Nephron (organoid): ENCODE data around the gene PNCK.

ENCODE experiments used
- H3K27ac Mint-ChIP-seq, 3 experiments: 2 replicates each; pipeline ENCODE4 v1.8.0; 2020; ENCODE audit warnings: mixed read lengths in 3 of 3, mild to moderate bottlenecking in 2 of 3, moderate library complexity in 1 of 3
- H3K27me3 Mint-ChIP-seq: 2 replicates; pipeline ENCODE4 v1.8.0; 2021; ENCODE audit warnings: low read depth, mild to moderate bottlenecking, moderate library complexity, mixed read lengths
- H3K36me3 Mint-ChIP-seq: 2 replicates; pipeline ENCODE4 v1.8.0; 2020; ENCODE audit warnings: low read depth, mixed read lengths
- H3K4me1 Mint-ChIP-seq: 2 replicates; pipeline ENCODE4 v1.8.0; 2020; ENCODE audit warnings: mixed read lengths
- H3K4me3 Mint-ChIP-seq, 3 experiments: 2 replicates each; pipeline ENCODE4 v1.8.0; 2020; ENCODE audit warnings: mild to moderate bottlenecking in 3 of 3, mixed read lengths in 3 of 3, moderate library complexity in 2 of 3
- H3K9me3 Mint-ChIP-seq: 2 replicates; pipeline ENCODE4 v1.8.0; 2020; ENCODE audit warnings: mixed read lengths
- CTCF ChIP-seq, 3 experiments: fragments of 200-600 bp; sonication (generic); IDR thresholded peaks; one replicate each; pipeline ENCODE4 v1.5.0; 2021; ENCODE audit warnings: antibody characterized with exemption in 3 of 3; ENCODE audit not compliant: unreplicated experiment in 3 of 3

Gene PNCK

DNA sequence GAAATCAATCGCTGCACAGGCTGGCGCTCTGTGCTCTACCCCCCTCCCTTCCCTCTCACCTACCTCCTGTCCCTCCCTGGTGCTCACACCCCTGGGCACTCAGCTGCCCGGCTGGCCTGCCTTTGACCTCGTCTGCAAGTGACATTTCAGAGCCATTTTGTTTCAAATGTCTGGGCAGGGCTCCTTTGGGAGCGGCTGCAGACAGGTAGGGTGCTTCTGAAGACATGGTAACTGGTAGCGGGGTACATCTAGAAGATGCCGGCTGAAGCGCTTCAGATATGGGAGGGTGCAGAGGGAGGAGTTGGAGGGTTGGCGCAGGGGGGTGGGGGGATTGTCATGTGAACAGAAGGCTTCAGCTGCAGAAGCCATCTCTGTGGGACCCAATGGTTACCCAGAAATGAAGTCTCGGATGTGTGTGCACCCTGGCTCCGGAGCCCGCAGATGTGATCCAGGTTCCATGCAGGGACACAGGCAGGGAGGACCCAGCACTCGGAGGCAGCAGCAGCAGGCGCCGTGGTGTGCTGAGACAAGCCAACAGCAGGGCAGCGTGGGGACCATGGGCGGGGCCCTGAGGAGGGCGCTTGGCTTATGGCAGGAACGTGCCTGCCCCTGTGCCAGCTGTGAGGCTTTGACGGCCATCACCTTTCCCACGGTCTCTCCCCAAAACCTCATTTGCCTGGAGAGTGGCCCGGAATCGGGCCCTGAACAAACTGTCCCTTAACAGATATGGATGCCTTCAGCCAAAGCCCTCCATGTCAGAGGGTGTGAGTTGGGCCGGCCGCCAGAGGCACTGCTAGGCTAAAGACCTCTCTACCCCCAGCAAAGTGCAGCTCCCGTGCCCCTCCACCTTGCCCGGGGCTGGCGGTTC, 34.2 kb downstream of the PNCK start:
- Mint-ChIP-seq H3K9me3 (peaks cover 13% of the 10 kb centered on the region), H3K36me3 (peaks cover 4% of the 10 kb centered on the region), H3K27me3 (peaks cover 24% of the 10 kb centered on the region), H3K4me1 (peaks cover 21% of the 10 kb centered on the region), H3K4me3 (no peak overlapping the region), H3K27ac (peak overlapping the region in 1 of 3 experiments; percentile 61)
- TF ChIP-seq CTCF (IDR thresholded peaks at IDR 0.05; ENCODE audit: unreplicated experiment in 3 of 3) = no peak

DNA sequence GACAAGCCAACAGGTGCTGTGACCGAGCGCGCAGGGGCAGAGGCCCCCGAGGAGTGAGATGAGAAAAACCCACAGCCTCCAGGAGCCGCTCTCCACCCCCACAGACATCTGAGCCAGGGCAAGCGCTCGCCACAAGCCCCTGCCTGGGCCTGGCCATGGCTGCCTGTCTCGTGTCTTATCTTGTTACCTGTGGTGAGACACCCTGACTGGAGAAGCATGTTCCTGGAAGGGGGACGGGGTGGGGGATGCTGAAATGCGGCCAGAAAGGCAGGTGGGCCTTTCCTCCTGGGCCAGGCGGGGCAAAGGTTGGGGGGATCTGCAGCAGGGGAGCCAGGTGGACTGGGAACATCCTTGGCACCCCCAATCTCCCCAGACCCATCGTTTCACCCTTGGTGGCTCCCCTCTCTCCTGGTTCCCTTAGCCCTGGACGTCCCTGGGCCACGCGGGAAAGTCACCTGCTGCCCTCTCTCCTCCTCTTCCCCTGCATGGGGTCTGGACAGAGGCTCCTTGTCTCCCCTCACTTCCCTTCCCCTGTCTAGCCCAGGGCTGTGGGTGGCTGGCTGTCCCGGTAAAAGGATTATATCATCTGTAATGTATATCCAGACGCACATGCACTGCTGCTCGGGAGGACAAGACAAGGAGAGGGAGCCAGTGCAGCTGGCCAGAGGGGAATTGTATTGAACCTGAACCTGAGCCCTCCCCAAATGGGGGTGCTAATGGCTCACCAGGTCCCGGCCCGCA, 35.0 kb downstream of the PNCK start:
- Mint-ChIP-seq H3K9me3 (peaks cover 14% of the 10 kb centered on the region), H3K27ac (peak overlapping the region in 2 of 3 experiments; percentile 61 to 69), H3K36me3 (peaks cover 4% of the 10 kb centered on the region), H3K4me3 (peak overlapping the region in 1 of 3 experiments; percentile 16), H3K4me1 (peaks cover 23% of the 10 kb centered on the region), H3K27me3 (peaks cover 19% of the 10 kb centered on the region)
- TF ChIP-seq CTCF (IDR thresholded peaks at IDR 0.05; ENCODE audit: unreplicated experiment in 3 of 3) = no peak

DNA sequence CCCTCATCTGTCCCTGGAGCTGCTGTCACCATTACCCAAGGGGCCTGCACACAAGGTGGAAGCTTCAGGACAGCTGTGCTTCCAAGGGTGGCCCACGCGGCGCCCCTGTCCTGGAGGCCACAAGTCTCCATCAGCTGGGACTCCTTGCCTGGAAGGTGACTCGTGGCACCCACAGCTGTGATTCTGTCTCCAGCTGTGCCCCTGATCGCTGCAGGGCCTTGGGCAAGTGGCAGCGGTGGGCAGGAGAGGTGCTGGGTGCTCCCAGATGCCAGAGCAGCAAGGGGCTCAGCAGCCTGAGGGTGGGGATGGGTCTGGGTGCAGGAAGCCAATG, 35.6 kb downstream of the PNCK start:
- TF ChIP-seq CTCF (IDR thresholded peaks at IDR 0.05; ENCODE audit: unreplicated experiment in 3 of 3) = no peak
- H3K36me3 Mint-ChIP-seq = peaks cover 4% of the 10 kb centered on the region
- peaks cover 23% of the 10 kb centered on the region for H3K4me1 Mint-ChIP-seq
- H3K9me3 Mint-ChIP-seq = peaks cover 14% of the 10 kb centered on the region
- no peak overlapping the region for H3K27ac Mint-ChIP-seq
- peaks cover 13% of the 10 kb centered on the region for H3K27me3 Mint-ChIP-seq
- H3K4me3 Mint-ChIP-seq = no peak overlapping the region

DNA sequence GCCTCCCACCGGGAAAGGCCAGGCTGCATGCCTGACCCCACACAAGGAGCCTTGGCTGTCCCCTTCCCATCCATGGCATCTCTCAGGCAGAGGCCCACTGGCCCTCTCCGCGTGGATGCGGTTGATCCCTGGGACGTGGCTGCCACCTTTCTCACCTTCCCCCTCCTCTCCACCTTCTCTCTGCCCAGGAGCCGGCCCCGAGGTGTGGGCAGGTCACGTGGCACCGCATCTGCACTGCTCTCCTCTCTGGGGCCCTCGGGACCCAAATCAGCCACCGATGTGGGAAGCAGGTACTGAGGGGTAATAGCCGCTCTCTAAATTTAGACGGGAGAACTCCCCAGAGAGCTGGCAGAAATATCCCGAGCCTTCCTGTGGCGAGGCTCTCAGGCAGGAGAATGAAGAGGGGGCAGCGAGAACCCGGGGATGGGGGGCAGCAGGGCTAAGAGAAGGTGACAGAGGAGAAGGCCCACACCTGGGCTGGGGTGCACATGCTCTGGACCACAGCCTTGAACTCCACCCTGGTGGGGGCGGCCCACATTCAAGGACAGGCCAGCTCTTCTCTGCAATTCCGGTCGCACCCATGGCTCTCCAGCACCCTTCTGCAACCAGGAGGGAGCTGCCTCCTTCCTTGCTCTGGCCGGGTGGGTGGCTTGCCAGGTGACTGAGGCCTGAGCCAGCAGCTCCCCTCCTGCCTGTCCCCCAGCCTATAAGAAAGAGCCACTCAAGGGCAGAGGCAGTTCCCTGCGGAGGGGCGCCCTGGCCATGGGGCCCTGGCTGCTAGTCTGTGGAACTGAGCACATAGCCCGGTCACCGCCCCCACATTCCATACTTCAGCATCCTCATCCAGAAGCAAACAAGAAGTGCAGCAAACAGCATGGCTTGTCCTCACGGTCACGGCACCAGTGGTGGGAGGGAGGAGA, 36.2 kb downstream of the PNCK start:
- Mint-ChIP-seq H3K27me3 (peaks cover 8% of the 10 kb centered on the region), H3K4me3 (no peak overlapping the region), H3K36me3 (peaks cover 4% of the 10 kb centered on the region), H3K27ac (peak overlapping the region in 1 of 3 experiments; percentile 33), H3K9me3 (peaks cover 14% of the 10 kb centered on the region), H3K4me1 (peaks cover 23% of the 10 kb centered on the region)
- TF ChIP-seq CTCF (IDR thresholded peaks at IDR 0.05; ENCODE audit: unreplicated experiment in 3 of 3) = no peak

GRCh38 chrX:153636716-153637115, 36.9 kb downstream of the PNCK start:
- H3K36me3 Mint-ChIP-seq = peaks cover 4% of the 10 kb centered on the region
- H3K27ac Mint-ChIP-seq = no peak overlapping the region
- peaks cover 17% of the 10 kb centered on the region for H3K9me3 Mint-ChIP-seq
- no peak overlapping the region for H3K4me3 Mint-ChIP-seq
- H3K4me1 Mint-ChIP-seq = peaks cover 23% of the 10 kb centered on the region
- TF ChIP-seq CTCF (IDR thresholded peaks at IDR 0.05; ENCODE audit: unreplicated experiment in 3 of 3) = no peak
- peaks cover 7% of the 10 kb centered on the region for H3K27me3 Mint-ChIP-seq
